OCI-LY7 (cell line): ENCODE data around the gene TNIK.

Experiments used
- EZH2phosphoT487 ChIP-seq: fragments of 200-600 bp; sonication (generic); IDR thresholded peaks from 2 replicates; pipeline ENCODE4 v1.6.1; 2018; ENCODE audit warnings: low read depth, borderline replicate concordance, mild to moderate bottlenecking, mixed run types, antibody characterized with exemption, low read length, moderate library complexity, mixed read lengths
- TF ChIP-seq, protein P1 (sequence below): fragments of 200-600 bp; sonication (generic); conservative IDR thresholded peaks from 2 replicates; pipeline ENCODE4 v1.5.1; 2014; ENCODE audit warnings: mild to moderate bottlenecking, antibody characterized with exemption, low read length, moderate library complexity, mixed read lengths

GRCh38 chr3:171059978-171060377 lies 400.2 kb downstream of the TNIK start:
- TF ChIP-seq, protein P1, sequence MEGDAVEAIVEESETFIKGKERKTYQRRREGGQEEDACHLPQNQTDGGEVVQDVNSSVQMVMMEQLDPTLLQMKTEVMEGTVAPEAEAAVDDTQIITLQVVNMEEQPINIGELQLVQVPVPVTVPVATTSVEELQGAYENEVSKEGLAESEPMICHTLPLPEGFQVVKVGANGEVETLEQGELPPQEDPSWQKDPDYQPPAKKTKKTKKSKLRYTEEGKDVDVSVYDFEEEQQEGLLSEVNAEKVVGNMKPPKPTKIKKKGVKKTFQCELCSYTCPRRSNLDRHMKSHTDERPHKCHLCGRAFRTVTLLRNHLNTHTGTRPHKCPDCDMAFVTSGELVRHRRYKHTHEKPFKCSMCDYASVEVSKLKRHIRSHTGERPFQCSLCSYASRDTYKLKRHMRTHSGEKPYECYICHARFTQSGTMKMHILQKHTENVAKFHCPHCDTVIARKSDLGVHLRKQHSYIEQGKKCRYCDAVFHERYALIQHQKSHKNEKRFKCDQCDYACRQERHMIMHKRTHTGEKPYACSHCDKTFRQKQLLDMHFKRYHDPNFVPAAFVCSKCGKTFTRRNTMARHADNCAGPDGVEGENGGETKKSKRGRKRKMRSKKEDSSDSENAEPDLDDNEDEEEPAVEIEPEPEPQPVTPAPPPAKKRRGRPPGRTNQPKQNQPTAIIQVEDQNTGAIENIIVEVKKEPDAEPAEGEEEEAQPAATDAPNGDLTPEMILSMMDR = no peak
- no peak for TF ChIP-seq EZH2phosphoT487
